Stimulated activated naive B cell treated with anti-CD40 and anti-IgM and Interleukin-4, amounts not matched to agents 10 μg/mL and 1 μg/mL and 100 μg/mL, for 72 hours (primary cell): ENCODE data around the gene AKR7A2.
A peak's percentile ranks its signal among the peaks of the same experiment; 100 is the strongest.

Source experiments
- ATAC-seq, 2 donors: fragments of 150-1000 bp; cut with Tn5 transposase; replicated peaks; 2 replicates each; pipeline ENCODE4 v1.10.0; 2021; ENCODE audit warnings: moderate library complexity in 1 of 2
- DNase-seq: peaks from one replicate; pipeline ENCODE4 v3.0.0; 2021
- H3K27ac Mint-ChIP-seq: one replicate; pipeline ENCODE4 v1.8.0; 2022; ENCODE audit warnings: mild to moderate bottlenecking, mixed read lengths
- H3K27me3 Mint-ChIP-seq, 2 donors: one replicate each; pipeline ENCODE4 v1.8.0; 2022; ENCODE audit warnings: mixed read lengths in 2 of 2
- H3K36me3 Mint-ChIP-seq, 2 donors: one replicate each; pipeline ENCODE4 v1.8.0; 2022; ENCODE audit warnings: mixed read lengths in 2 of 2, mild to moderate bottlenecking in 1 of 2
- H3K4me1 Mint-ChIP-seq, 2 donors: one replicate each; pipeline ENCODE4 v1.8.0; 2022; ENCODE audit warnings: mixed read lengths in 2 of 2, mild to moderate bottlenecking in 1 of 2
- H3K4me3 Mint-ChIP-seq, 2 donors: one replicate each; pipeline ENCODE4 v1.8.0; 2022; ENCODE audit warnings: mild to moderate bottlenecking in 2 of 2, mixed read lengths in 2 of 2, moderate library complexity in 1 of 2
- H3K9me3 Mint-ChIP-seq, 2 donors: one replicate each; pipeline ENCODE4 v1.8.0; 2022; ENCODE audit warnings: mixed read lengths in 2 of 2, mild to moderate bottlenecking in 1 of 2

AKR7A2 gene

GRCh38 chr1:19338323-19338762 is 26.4 kb upstream of the AKR7A2 start:
- ATAC-seq (no peak), DNase-seq (no peak)
- peak overlapping the region; percentile 31 for H3K27ac Mint-ChIP-seq
- no peak overlapping the region for H3K4me3 Mint-ChIP-seq
- H3K27me3 Mint-ChIP-seq: no peaks in the 10 kb centered on the region
- H3K36me3 Mint-ChIP-seq: peaks cover 41 to 66% of the 10 kb centered on the region in 2 donors
- peaks cover 23 to 35% of the 10 kb centered on the region in 2 donors for H3K4me1 Mint-ChIP-seq
- no peaks in the 10 kb centered on the region for H3K9me3 Mint-ChIP-seq

GRCh38 chr1:19337289-19337688 is 25.3 kb upstream of the AKR7A2 start:
- H3K9me3 Mint-ChIP-seq: no peaks in the 10 kb centered on the region
- no peaks in the 10 kb centered on the region for H3K27me3 Mint-ChIP-seq
- ATAC-seq (no peak), DNase-seq (no peak)
- H3K4me3 Mint-ChIP-seq: peak overlapping the region in 1 of 2 donors; percentile 3
- H3K27ac Mint-ChIP-seq: peak overlapping the region; percentile 75
- H3K36me3 Mint-ChIP-seq: peaks cover 34 to 56% of the 10 kb centered on the region in 2 donors
- H3K4me1 Mint-ChIP-seq: peaks cover 21 to 30% of the 10 kb centered on the region in 2 donors

- ATAC-seq: peak; percentile 81 to 85
- H3K4me3 Mint-ChIP-seq: no peak overlapping the region
- DNase-seq: no peak
Measured at GRCh38 chr1:19336543-19336942, 24.6 kb upstream of the AKR7A2 start.

GRCh38 chr1:19333587-19334354 is 21.8 kb upstream of the AKR7A2 start:
- H3K27ac Mint-ChIP-seq: peak overlapping the region; percentile 10
- no peaks in the 10 kb centered on the region for H3K9me3 Mint-ChIP-seq
- peaks cover 21 to 44% of the 10 kb centered on the region in 2 donors for H3K36me3 Mint-ChIP-seq

More at GRCh38 chr1:19336543-19336942, 24.6 kb upstream of the AKR7A2 start:
- no peaks in the 10 kb centered on the region for H3K27me3 Mint-ChIP-seq
- H3K4me1 Mint-ChIP-seq: peaks cover 21 to 30% of the 10 kb centered on the region in 2 donors
- H3K9me3 Mint-ChIP-seq: no peaks in the 10 kb centered on the region
- H3K36me3 Mint-ChIP-seq: peaks cover 27 to 49% of the 10 kb centered on the region in 2 donors
- H3K27ac Mint-ChIP-seq: peak overlapping the region; percentile 75

GRCh38 chr1:19332832-19333231 is 20.9 kb upstream of the AKR7A2 start:
- Mint-ChIP-seq H3K4me3 (no peak overlapping the region), H3K27ac (peak overlapping the region; percentile 56), H3K27me3 (no peaks in the 10 kb centered on the region), H3K9me3 (no peaks in the 10 kb centered on the region), H3K36me3 (peaks cover 19 to 44% of the 10 kb centered on the region in 2 donors), H3K4me1 (peaks cover 18 to 25% of the 10 kb centered on the region in 2 donors)
- DNase-seq: no peak
- ATAC-seq: no peak

More at GRCh38 chr1:19333587-19334354, 21.8 kb upstream of the AKR7A2 start:
- no peak overlapping the region for H3K4me3 Mint-ChIP-seq
- DNase-seq (no peak), ATAC-seq (no peak)
- H3K4me1 Mint-ChIP-seq: peaks cover 18 to 26% of the 10 kb centered on the region in 2 donors
- H3K27me3 Mint-ChIP-seq: no peaks in the 10 kb centered on the region

- Mint-ChIP-seq H3K9me3 (no peaks in the 10 kb centered on the region), H3K27ac (peak overlapping the region; percentile 56), H3K4me3 (no peak overlapping the region), H3K27me3 (no peaks in the 10 kb centered on the region), H3K36me3 (peaks cover 24 to 44% of the 10 kb centered on the region in 2 donors), H3K4me1 (peaks cover 6 to 11% of the 10 kb centered on the region in 2 donors)
- ATAC-seq (no peak), DNase-seq (no peak)
Measured at GRCh38 chr1:19331262-19331878, 19.4 kb upstream of the AKR7A2 start.

- no peaks in the 10 kb centered on the region for H3K9me3 Mint-ChIP-seq
- peaks cover 2 to 3% of the 10 kb centered on the region in 2 donors for H3K4me1 Mint-ChIP-seq
- H3K36me3 Mint-ChIP-seq: peaks cover 26 to 41% of the 10 kb centered on the region in 2 donors
- no peak overlapping the region for H3K27ac Mint-ChIP-seq
- ATAC-seq: no peak
- no peak overlapping the region for H3K4me3 Mint-ChIP-seq
- DNase-seq: no peak
- no peaks in the 10 kb centered on the region for H3K27me3 Mint-ChIP-seq
Measured at GRCh38 chr1:19330449-19331135, 18.6 kb upstream of the AKR7A2 start.

- Mint-ChIP-seq H3K36me3 (peaks cover 29 to 44% of the 10 kb centered on the region in 2 donors), H3K9me3 (no peaks in the 10 kb centered on the region), H3K27me3 (no peaks in the 10 kb centered on the region), H3K4me1 (no peaks in the 10 kb centered on the region), H3K27ac (peak overlapping the region; percentile 48), H3K4me3 (no peak overlapping the region)
- DNase-seq (no peak), ATAC-seq (no peak)
Measured at GRCh38 chr1:19329611-19330010, 17.7 kb upstream of the AKR7A2 start.

GRCh38 chr1:19329188-19329587 is 17.2 kb upstream of the AKR7A2 start:
- H3K9me3 Mint-ChIP-seq: no peaks in the 10 kb centered on the region
- no peak for DNase-seq
- no peaks in the 10 kb centered on the region for H3K4me1 Mint-ChIP-seq
- H3K27ac Mint-ChIP-seq: peak overlapping the region; percentile 14
- ATAC-seq: no peak
- H3K27me3 Mint-ChIP-seq: no peaks in the 10 kb centered on the region
- peaks cover 32 to 47% of the 10 kb centered on the region in 2 donors for H3K36me3 Mint-ChIP-seq
- H3K4me3 Mint-ChIP-seq: no peak overlapping the region

- Mint-ChIP-seq H3K4me1 (no peaks in the 10 kb centered on the region), H3K27ac (peak overlapping the region; percentile 14), H3K9me3 (no peaks in the 10 kb centered on the region), H3K27me3 (no peaks in the 10 kb centered on the region), H3K36me3 (peaks cover 32 to 50% of the 10 kb centered on the region in 2 donors), H3K4me3 (no peak overlapping the region)
- ATAC-seq (no peak), DNase-seq (no peak)
Measured at GRCh38 chr1:19328486-19328885, 16.5 kb upstream of the AKR7A2 start.

- peaks cover 2 to 5% of the 10 kb centered on the region in 2 donors for H3K4me1 Mint-ChIP-seq
- peaks cover 32 to 56% of the 10 kb centered on the region in 2 donors for H3K36me3 Mint-ChIP-seq
- no peak overlapping the region for H3K4me3 Mint-ChIP-seq
- no peak for ATAC-seq
- H3K27me3 Mint-ChIP-seq: no peaks in the 10 kb centered on the region
- no peak for DNase-seq
- H3K9me3 Mint-ChIP-seq: no peaks in the 10 kb centered on the region
- no peak overlapping the region for H3K27ac Mint-ChIP-seq
Measured at GRCh38 chr1:19327736-19328135, 15.8 kb upstream of the AKR7A2 start.

GRCh38 chr1:19327301-19327700 is 15.4 kb upstream of the AKR7A2 start:
- Mint-ChIP-seq H3K36me3 (peaks cover 35 to 58% of the 10 kb centered on the region in 2 donors), H3K4me1 (peaks cover 2 to 5% of the 10 kb centered on the region in 2 donors), H3K4me3 (no peak overlapping the region), H3K27ac (no peak overlapping the region), H3K27me3 (no peaks in the 10 kb centered on the region), H3K9me3 (no peaks in the 10 kb centered on the region)
- DNase-seq (no peak), ATAC-seq (no peak)

GRCh38 chr1:19326748-19327065 is 14.8 kb upstream of the AKR7A2 start:
- Mint-ChIP-seq H3K27me3 (no peaks in the 10 kb centered on the region), H3K4me3 (no peak overlapping the region), H3K36me3 (peaks cover 41 to 64% of the 10 kb centered on the region in 2 donors), H3K27ac (no peak overlapping the region), H3K4me1 (peaks cover 2 to 5% of the 10 kb centered on the region in 2 donors), H3K9me3 (no peaks in the 10 kb centered on the region)
- ATAC-seq (no peak), DNase-seq (no peak)

GRCh38 chr1:19325958-19326747 is 14.2 kb upstream of the AKR7A2 start:
- Mint-ChIP-seq H3K27me3 (no peaks in the 10 kb centered on the region), H3K4me3 (no peak overlapping the region), H3K36me3 (peaks cover 41 to 67% of the 10 kb centered on the region in 2 donors), H3K27ac (no peak overlapping the region), H3K4me1 (peaks cover 3 to 5% of the 10 kb centered on the region in 2 donors), H3K9me3 (no peaks in the 10 kb centered on the region)
- DNase-seq (no peak), ATAC-seq (no peak)
